ENCODE measurements around the gene NHSL2.
"Not testable (repeated sequence)": the region's sequence is repeated elsewhere in the genome, so short reads cannot be mapped to it uniquely, and the experiment has no call there.

NHSL2 gene

DNA sequence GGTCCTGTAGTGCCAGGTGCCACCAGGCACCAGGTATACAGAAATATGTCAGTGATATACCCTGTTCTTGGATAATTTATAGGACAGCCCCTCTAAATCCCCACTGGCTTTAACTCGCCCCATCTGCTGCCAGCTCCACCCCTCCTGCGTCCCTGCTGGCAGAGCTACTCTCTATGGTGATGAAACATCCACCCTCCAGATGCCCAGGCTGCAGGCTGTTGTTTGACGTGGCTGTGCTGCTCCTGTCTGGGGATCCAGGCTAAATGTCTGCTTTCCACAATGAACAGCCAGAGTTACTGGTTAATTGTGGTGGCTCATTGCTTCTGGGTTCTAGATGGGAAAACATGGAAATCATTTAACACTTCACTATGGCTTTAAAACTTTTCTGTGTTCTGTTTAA lies 12.9 kb downstream of the NHSL2 start:
- no peak for DNase-seq (ENCODE audit: low read depth)

GRCh38 chrX:71927040-71927439 lies 16.4 kb downstream of the NHSL2 start:
- no peak for DNase-seq (ENCODE audit: low read depth)

- no peak for DNase-seq (ENCODE audit: low read depth)
These were observed 18.2 kb downstream of the NHSL2 start for GRCh38 chrX:71928856-71929255.

DNA sequence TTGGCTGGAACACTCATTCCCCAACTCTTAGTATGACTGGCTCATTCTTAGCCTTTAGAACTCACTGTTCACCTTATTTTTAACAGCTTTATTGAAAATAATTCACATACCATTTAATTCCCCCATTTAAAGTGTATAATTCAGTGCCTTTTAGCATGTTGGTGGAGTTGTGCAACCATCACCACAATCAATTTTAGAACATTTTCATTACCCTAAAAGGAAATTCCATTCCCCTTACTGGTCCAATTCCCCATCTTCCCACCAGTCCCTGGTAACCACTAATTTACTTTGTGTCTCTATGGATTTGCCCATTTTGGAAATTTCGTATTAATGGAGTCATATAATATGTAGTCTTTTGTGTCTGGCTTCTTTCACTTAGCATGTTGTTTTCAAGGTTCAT lies 19.7 kb downstream of the NHSL2 start:
- no peak for DNase-seq (ENCODE audit: low read depth)

DNA sequence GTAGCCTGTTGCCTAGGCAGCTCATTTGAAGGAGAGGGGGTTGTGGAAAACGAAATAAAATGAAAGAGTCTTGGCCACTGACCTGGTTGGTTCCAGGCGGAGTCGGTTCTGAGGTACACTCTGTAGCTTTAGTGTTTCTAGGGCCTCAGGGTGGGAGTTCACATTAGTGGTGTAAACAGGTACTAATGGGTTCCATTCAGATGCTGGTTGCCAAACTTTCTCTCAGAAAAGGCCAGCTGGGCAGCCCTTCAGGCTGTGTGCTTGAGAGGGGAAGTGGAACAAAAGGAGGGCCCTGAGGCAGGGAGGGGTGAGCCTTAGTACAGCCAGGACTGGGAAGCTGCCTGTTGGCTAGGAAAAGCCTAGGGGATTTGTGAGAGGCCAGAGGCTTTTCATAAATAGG lies 24.8 kb downstream of the NHSL2 start:
- DNase-seq (ENCODE audit: low read depth) = no peak

DNA sequence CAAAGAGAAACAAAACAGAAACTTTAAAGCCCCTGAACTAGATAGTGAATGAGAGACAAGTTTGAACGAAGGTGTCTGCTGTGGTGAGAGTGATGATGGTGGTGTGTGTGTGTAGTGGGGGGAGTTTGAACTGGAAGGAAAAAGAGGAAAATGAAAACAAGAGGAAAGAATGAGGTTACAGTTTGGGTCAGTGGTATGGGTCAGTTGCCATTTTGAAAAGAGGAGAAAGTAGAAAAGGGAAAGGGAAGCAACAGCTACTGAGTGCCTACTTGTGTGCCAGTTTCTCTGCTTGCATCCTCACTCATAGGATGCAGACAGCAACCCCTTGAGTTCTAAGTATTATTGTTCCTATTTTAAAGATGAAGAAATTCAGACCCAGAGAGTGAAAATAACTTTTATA lies 26.0 kb downstream of the NHSL2 start:
- DNase-seq (ENCODE audit: low read depth) = no peak

DNA sequence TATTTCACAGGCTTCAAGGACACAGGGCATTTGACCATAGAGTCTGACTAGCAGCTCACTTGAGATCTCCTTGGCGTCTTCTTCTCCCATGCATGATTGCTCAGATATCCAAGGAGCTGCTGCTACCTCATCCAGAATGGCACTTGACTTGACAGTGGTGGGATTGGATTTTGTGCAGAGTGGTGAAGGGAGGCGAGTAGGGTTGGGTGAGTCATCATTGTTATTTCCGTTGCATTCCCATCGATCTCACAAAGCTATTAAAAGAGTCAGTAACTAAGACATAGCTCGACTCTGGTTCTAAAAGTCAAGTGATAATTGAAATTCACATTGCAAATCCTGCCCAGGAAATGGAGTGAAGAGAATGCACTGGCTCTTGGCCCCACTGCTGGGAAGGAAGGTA lies 27.7 kb downstream of the NHSL2 start:
- DNase-seq (ENCODE audit: low read depth) = no peak

GRCh38 chrX:71941145-71941544 lies 30.5 kb downstream of the NHSL2 start:
- DNase-seq (ENCODE audit: low read depth) = no peak

GRCh38 chrX:71941776-71942175 lies 31.1 kb downstream of the NHSL2 start:
- no peak for DNase-seq (ENCODE audit: low read depth)

GRCh38 chrX:71944369-71944768 lies 33.7 kb downstream of the NHSL2 start:
- DNase-seq (ENCODE audit: low read depth) = no peak

DNA sequence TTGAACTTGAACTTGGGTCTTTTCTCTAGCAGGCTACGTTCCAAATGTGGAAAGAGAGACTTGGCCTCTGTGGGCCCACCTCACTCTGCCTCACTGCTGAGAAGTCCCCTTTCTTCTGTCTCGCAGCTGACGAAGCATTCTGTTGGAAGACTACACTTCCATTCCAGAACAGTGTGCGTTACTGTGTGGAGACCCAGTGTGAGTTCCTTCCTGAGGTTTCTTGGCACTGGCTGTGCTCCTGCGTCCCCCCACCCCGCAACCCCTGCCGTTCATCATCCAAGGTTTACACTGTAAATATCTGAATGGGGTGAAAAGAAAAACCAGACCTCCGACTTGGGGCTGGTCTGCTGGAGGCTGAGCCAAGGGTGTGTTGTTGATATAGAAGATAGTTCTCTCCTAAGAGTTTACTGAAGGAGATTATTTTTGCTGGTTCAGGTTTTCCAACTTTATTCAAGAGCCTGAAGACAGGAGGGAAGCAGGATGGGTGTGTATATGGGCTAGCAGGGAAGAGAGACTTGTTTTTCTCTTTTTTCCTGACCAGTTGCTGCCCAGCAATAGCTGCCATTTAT lies 34.7 kb downstream of the NHSL2 start:
- DNase-seq (ENCODE audit: low read depth) = no peak

DNA sequence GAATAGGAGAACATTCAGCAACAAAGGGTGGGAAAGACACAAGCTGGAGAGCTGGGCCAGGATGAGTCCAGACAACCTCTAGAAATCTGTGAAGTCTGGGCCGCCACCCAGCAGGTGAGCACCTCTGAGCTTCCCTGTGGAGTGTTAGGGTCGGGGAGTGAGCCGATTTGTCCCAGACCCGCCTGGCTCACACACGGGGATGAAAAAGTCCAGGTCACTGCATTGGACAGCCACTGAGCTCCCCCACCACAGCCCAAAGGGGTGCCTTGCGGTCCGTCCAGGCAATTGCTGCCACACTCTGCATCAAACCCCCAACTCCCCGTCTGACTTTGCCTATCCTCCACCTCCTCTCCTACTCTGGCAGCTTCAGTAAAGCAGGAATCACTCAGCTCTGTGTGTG lies 38.7 kb downstream of the NHSL2 start:
- no peak for DNase-seq (ENCODE audit: low read depth)

DNA sequence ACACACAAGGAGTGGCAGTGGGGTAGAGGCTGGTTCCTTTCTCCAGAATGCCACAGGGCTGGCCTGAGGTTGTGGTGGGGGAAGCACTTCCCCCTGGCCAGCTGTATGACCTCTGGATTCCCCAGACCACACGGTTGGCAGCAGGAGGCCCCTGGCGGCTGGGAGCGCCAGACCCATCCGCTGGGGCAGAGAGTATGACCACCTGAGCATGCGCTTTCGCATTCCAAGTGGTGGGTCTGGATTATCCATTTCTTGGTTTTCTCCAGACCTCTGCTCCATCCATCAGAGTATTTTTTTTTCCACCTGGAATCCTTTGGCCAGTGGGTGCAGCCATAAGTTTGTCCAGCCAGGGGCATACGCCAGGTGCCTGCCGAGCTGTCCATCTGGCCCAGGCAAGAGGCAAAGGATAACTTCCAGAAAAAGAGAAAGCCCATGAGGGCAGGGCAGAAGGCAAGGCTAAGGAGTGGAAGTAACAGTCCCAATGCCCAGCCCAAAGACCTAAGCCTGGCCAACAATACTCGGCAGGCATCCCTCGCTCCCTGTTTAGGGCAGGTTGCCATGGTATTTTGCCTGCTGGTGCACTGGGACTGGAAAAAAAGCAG lies 39.3 kb downstream of the NHSL2 start:
- DNase-seq (ENCODE audit: low read depth) = no peak

GRCh38 chrX:71953391-71953790 lies 42.7 kb downstream of the NHSL2 start:
- DNase-seq (ENCODE audit: low read depth) = no peak

- no peak for DNase-seq (ENCODE audit: low read depth)
These were observed 43.3 kb downstream of the NHSL2 start for GRCh38 chrX:71953946-71954345.

DNA sequence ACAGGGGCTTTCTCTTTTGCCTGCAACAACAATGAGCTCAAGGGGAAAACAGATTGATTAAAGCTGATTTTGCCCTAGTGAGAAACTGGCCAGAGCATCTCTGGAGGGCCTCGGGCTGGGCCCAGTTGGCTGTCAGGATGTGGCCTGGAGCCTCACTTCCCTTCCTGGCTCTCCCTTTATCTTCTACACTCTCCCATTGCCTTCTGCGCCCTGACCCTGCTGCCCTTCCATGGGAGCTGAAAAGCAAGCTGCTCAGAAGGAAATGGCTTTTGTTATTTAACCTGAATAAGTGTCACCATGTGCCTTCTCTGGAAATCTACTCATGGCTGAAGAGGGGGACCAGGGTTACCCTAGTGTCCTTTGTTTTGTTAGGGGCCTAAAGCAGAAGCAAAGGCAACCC lies 43.8 kb downstream of the NHSL2 start:
- DNase-seq (ENCODE audit: low read depth) = no peak

- DNase-seq (ENCODE audit: low read depth) = no peak
These were observed 45.0 kb downstream of the NHSL2 start for GRCh38 chrX:71955530-71956120.

DNA sequence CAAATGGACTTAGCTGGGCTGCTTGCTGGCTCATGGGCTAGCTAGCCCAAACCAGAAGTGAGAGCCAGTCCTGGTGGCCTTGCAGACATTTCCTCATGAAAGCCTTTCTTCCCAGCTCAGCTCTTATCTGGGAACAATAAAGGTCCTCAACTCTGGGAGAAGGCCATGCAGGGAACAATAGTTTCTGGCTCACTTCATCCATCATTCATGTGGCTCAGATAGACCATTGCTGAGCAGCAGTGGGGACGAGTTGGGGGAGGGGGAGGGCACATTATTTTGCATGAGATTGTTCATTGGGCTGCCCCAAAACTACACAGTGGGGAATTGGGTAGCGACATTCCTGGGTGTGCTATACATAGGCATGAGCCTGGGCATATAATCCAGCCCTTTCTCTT lies 47.6 kb downstream of the NHSL2 start:
- no peak for DNase-seq (ENCODE audit: low read depth)

- DNase-seq (ENCODE audit: low read depth) = not testable (repeated sequence)
These were observed 53.5 kb downstream of the NHSL2 start for GRCh38 chrX:71964184-71964583.

GRCh38 chrX:71974916-71975315 lies 64.3 kb downstream of the NHSL2 start:
- DNase-seq (ENCODE audit: low read depth) = no peak

- no peak for DNase-seq (ENCODE audit: low read depth)
These were observed 66.1 kb downstream of the NHSL2 start for GRCh38 chrX:71976753-71977152.

- DNase-seq (ENCODE audit: low read depth) = no peak
These were observed 67.5 kb downstream of the NHSL2 start for GRCh38 chrX:71978164-71978563.

GRCh38 chrX:71989768-71990426 lies 79.3 kb downstream of the NHSL2 start:
- no peak for DNase-seq (ENCODE audit: low read depth)

DNA sequence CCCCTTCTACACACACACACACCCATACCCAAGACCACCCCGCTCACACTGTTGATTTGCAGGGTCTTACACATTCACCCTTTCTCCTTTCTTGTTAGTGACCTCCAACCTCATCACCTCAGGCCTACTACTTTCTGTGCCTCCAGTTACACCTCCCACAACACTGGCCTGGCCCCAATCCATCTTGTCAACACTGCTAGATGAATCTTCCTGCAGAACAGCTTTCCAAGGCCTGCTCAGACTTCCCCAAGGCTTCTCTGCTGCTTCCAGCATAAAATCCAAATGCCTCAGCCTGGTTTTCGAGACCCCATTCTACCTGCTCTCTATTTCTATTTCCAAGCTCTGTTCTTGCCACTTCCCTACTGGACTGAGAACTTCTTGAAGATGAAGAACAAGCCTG lies 79.9 kb downstream of the NHSL2 start:
- DNase-seq (ENCODE audit: low read depth) = no peak

Measured in stimulated activated CD4-positive, alpha-beta T cell treated with anti-CD3 and anti-CD28 coated beads, Interleukin-2, amount 100 ng/mL, for 4 hours (primary cell).